Activated T-helper 2 cell treated with anti-CD3 and anti-CD28 coated beads, Interferon-gamma antibody, Interleukin-2, Interleukin-4, amounts not matched to agents 10 μg/mL and 5 μg/mL and 100 μg/mL, durations not matched to agents 14 hours and 24 hours and 36 hours (primary cell): ENCODE data around the gene FARP1. TPM values are rescaled to one million over a fixed set of nuclear protein-coding genes. Genes with fewer than 3 reads are reported as not detected.

Experiments used
- DNase-seq: peaks from one replicate; pipeline ENCODE4 v3.0.0; 2021; ENCODE audit warnings: low spot score
- H3K27ac Mint-ChIP-seq: one replicate; pipeline ENCODE4 v1.8.0; 2021; ENCODE audit warnings: mixed read lengths
- H3K27me3 Mint-ChIP-seq: one replicate; pipeline ENCODE4 v1.8.0; 2021; ENCODE audit warnings: low read depth, mixed read lengths
- H3K36me3 Mint-ChIP-seq: one replicate; pipeline ENCODE4 v1.8.0; 2021; ENCODE audit warnings: low read depth, mixed read lengths
- H3K4me1 Mint-ChIP-seq: one replicate; pipeline ENCODE4 v1.8.0; 2021; ENCODE audit warnings: low read depth, mixed read lengths
- H3K4me3 Mint-ChIP-seq: one replicate; pipeline ENCODE4 v1.8.0; 2021; ENCODE audit warnings: low read depth, mild to moderate bottlenecking, moderate library complexity, mixed read lengths
- H3K9me3 Mint-ChIP-seq: one replicate; pipeline ENCODE4 v1.8.0; 2021; ENCODE audit warnings: mixed read lengths
- intact Hi-C: fragments of 100-400 bp; cut with micrococcal nuclease; formaldehyde crosslinking; loops from one replicate; pipeline ENCODE4 v1.15.1; 2023
- total RNA-seq: library from RNA; stranded (reverse); gene quantifications from 2 replicates; pipeline ENCODE4 v1.2.3, GENCODE V29; 2022

Gene FARP1
- total RNA-seq, 1 donor from 2014 or later, result 0.89 TPM

DNA sequence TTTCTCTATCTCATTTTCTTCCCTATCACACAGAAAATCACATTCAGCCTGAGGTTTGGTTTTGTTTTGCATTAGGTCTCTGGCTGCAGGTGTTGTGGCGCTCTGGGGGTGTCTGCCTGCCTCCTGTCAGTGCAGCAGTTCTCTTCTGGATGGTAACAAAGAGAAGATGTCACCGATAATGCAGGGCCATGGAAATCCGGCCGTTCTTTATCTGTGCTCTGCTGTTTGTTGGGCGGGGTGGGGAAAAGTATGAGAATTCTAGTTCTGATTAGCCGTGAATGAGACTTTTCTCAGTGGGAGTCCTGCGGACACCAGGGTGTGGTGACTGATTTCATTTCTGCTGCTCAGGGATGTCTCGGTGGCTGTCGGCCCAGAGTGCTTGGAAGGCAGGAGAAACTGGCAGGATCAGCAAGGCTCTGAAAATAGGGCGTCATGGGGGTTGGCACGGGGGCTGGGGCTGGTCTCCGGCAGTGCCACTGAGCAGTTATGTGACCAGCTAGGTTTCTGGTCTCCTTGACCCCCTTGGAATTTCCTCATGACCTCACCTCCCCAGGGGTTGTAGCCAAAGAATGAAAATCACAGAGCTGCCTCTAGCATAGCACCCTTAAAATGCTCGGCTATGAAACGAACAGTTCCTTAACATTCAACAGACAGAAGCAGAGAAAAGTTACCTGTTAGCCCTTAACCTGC lies 29.2 kb downstream of the FARP1 start:
- no peaks in the 10 kb centered on the region for H3K9me3 Mint-ChIP-seq
- intact Hi-C loops, result no loop called here
- H3K36me3 Mint-ChIP-seq, result no peaks in the 10 kb centered on the region
- H3K27ac Mint-ChIP-seq, result no peak overlapping the region
- H3K4me3 Mint-ChIP-seq, result no peak overlapping the region
- H3K27me3 Mint-ChIP-seq, result no peaks in the 10 kb centered on the region
- DNase-seq, result no peak
- H3K4me1 Mint-ChIP-seq, result no peaks in the 10 kb centered on the region

DNA sequence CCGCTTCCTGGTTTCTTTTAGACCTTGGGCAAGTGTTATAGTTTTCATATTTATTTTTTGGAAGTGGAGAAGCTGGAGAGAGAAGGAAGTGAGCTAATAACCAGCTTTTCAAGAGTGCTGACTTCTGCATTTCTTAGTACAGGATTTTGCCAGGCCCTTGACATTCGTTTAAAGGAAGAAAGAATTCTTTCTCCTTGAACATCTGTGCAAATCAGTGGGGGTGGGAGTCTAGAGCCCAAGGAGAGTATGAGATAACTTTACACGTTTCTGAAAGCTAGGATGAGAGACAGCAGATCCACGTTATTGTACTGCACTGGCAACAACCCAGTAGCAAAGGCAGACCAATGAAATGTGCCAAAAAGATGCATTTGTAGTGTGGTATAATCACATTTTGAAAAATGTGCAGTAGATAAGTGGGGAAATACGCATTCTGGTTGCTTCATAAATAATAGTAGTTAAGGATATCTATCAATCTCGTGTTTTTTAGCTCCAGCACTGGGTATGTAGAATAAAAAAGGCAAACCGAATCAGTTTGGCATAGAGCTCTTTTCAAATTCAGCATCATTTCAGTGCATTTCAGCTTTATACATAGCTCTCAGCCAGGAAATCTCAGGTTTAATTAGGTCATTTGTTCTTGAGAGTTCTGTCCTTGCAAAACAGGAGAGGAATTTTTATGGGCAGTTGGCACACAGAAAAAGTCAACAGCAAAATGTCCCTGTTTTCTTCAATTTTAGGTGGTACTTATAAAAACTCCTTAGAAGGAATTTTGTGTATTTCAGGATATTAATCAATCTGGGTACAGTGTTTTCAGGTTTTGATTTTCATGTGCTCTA lies 29.9 kb downstream of the FARP1 start:
- H3K27ac Mint-ChIP-seq, result no peak overlapping the region
- H3K9me3 Mint-ChIP-seq, result no peaks in the 10 kb centered on the region
- H3K4me3 Mint-ChIP-seq, result no peak overlapping the region
- no peaks in the 10 kb centered on the region for H3K27me3 Mint-ChIP-seq
- no peaks in the 10 kb centered on the region for H3K4me1 Mint-ChIP-seq
- no peak for DNase-seq
- intact Hi-C loops, result no loop called here
- no peaks in the 10 kb centered on the region for H3K36me3 Mint-ChIP-seq

- no peaks in the 10 kb centered on the region for H3K4me1 Mint-ChIP-seq
- H3K4me3 Mint-ChIP-seq, result no peak overlapping the region
- no peaks in the 10 kb centered on the region for H3K27me3 Mint-ChIP-seq
- no peak overlapping the region for H3K27ac Mint-ChIP-seq
- intact Hi-C loops, result no loop called here
- DNase-seq, result no peak
- H3K9me3 Mint-ChIP-seq, result no peaks in the 10 kb centered on the region
- H3K36me3 Mint-ChIP-seq, result no peaks in the 10 kb centered on the region
Observed at GRCh38 chr13:98173431-98174152, 30.7 kb downstream of the FARP1 start.

DNA sequence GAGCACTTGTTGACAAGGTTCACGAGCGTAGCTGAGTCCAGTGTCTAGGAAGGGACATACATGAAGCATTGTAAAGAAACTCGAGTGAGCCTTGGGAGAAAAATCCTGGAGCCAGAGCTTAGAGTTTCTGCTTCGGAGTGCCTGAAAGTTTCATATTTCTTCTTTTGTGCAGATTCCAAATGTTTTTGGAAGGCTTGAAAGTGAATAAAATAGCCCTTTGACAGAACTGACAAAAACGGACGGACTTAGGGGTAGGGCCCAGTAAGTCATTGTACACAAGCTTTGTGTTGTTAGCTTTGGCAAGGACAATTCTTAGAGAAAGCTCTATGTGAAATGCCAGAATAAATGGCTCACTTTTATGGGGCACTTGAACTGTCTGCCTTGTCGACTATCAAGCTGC lies 31.4 kb downstream of the FARP1 start:
- Mint-ChIP-seq H3K9me3 (no peaks in the 10 kb centered on the region), H3K4me1 (no peaks in the 10 kb centered on the region), H3K27ac (no peak overlapping the region), H3K27me3 (no peaks in the 10 kb centered on the region), H3K4me3 (no peak overlapping the region), H3K36me3 (no peaks in the 10 kb centered on the region)
- intact Hi-C loops, result no loop called here
- DNase-seq, result no peak

DNA sequence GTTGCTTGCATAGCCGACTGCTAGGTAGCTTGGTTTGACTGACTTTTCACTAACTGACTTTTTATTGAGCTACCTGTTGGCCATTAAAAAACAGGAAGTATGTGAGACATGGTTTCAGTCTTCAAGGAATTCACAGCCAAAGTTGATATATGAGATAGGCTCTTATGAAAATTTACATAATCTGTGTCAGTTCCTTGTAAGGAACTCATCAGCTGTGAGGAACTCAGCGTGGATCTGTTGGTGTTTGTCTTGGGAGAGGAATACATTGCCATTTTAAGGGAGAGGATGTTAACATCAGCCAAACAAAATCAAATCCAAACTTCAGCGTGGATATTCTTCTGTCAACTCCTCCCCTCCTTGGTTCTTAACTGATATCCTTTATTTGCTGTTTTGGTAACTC lies 32.1 kb downstream of the FARP1 start:
- no peak overlapping the region for H3K4me3 Mint-ChIP-seq
- no peak for DNase-seq
- H3K36me3 Mint-ChIP-seq, result no peaks in the 10 kb centered on the region
- intact Hi-C loops, result no loop called here
- no peak overlapping the region for H3K27ac Mint-ChIP-seq
- H3K9me3 Mint-ChIP-seq, result no peaks in the 10 kb centered on the region
- H3K4me1 Mint-ChIP-seq, result no peaks in the 10 kb centered on the region
- H3K27me3 Mint-ChIP-seq, result no peaks in the 10 kb centered on the region

DNA sequence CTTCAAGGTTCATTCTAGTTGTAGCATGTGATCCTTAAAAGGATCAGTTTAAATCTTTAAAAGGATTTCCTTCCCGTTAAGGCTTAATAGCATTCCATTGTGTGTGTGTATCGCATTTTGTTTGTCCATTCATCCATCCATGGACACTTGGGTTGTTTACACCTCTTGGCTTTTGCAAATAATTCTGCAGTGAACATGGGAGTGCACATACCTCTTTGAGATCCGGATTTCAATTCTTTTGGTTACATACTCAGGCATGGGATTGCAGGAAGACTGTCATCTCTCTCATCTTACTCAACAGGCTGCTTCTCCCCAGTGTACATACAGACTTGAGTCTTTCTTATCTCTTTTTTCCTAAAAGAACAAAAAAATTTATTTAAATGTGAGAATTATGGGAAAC lies 32.9 kb downstream of the FARP1 start:
- H3K4me3 Mint-ChIP-seq, result no peak overlapping the region

GRCh38 chr13:98176777-98177608 lies 34.1 kb downstream of the FARP1 start, which contains the start of gene RNF113B:
Gene RNF113B (minus strand): TSS chr13:98177269. CDS start chr13:98177236, 33 bp downstream.
- Mint-ChIP-seq H3K27ac (no peak within 1 kb of the TSS), H3K4me1 (no peaks in the 10 kb centered on the region), H3K27me3 (no peaks in the 10 kb centered on the region), H3K36me3 (no peaks in the 10 kb centered on the region), H3K9me3 (no peaks in the 10 kb centered on the region), H3K4me3 (no peak within 1 kb of the TSS)
- DNase-seq, result no peak
- intact Hi-C loops, result no loop called here

More for the DNA sequence above, 32.9 kb downstream of the FARP1 start:
- Mint-ChIP-seq H3K27ac (no peak overlapping the region), H3K27me3 (no peaks in the 10 kb centered on the region), H3K36me3 (no peaks in the 10 kb centered on the region), H3K9me3 (no peaks in the 10 kb centered on the region), H3K4me1 (no peaks in the 10 kb centered on the region)
- intact Hi-C loops, result no loop called here
- no peak for DNase-seq

DNA sequence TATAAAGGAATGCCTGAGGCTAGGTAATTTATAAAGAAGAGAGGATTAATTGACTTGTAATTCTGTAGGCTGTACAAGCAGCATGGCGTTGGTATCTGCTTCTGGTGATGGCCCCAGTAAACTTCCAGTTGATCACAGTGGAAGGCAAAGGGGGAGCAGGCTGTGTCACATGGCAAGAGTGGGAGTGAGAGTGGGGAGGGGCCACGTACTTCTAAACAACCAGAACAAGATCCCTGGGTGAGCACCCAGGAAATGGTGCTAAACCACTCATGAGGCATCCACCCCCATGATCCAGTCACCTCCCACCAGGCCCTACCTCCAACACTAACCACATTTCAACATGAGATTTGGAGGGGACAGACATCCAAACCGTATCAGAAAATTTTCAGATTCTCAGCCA lies 37.2 kb downstream of the FARP1 start:
- H3K9me3 Mint-ChIP-seq, result no peaks in the 10 kb centered on the region
- H3K36me3 Mint-ChIP-seq, result no peaks in the 10 kb centered on the region
- no peaks in the 10 kb centered on the region for H3K27me3 Mint-ChIP-seq
- intact Hi-C loops, result no loop called here
- H3K27ac Mint-ChIP-seq, result no peak overlapping the region
- no peak overlapping the region for H3K4me3 Mint-ChIP-seq
- DNase-seq, result no peak
- no peaks in the 10 kb centered on the region for H3K4me1 Mint-ChIP-seq

DNA sequence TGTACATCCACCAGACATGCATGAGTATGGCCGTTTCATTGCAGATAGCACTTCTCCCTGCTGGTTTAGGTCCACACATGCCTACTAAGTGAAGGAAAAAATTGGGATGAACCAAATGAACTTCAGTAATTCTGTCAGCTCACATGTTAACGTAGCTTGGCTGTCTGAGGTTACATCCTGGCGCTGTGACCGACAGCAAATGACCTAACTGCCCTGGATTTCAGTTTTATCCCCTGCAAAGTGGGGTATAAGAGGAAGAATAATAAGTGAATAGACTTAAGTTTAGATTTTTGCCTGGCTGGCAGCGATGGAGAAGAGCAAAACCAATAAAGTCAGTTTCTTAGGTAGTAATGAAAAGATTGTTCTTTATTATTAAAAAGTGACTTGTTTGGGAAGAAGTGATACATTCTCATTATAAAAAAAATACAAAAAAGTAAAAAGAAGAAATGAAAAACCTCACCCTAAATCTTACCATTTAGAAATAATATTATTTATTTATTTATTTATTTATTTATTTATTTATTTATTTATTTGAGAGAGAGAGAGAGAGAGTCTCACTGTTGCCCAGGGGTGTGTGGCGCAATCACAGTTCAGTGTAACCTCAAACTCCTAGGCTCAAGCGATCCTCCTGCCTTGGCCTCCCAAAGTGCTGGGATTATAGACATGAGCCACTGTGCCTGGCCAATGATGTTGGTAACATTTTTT lies 38.4 kb downstream of the FARP1 start:
- no peaks in the 10 kb centered on the region for H3K9me3 Mint-ChIP-seq
- no peaks in the 10 kb centered on the region for H3K36me3 Mint-ChIP-seq
- intact Hi-C loops, result no loop called here
- no peak overlapping the region for H3K4me3 Mint-ChIP-seq
- DNase-seq, result no peak
- H3K27me3 Mint-ChIP-seq, result no peaks in the 10 kb centered on the region
- no peaks in the 10 kb centered on the region for H3K4me1 Mint-ChIP-seq
- no peak overlapping the region for H3K27ac Mint-ChIP-seq

- no peak overlapping the region for H3K4me3 Mint-ChIP-seq
- DNase-seq, result no peak
- no peaks in the 10 kb centered on the region for H3K9me3 Mint-ChIP-seq
- no peaks in the 10 kb centered on the region for H3K36me3 Mint-ChIP-seq
- H3K27me3 Mint-ChIP-seq, result no peaks in the 10 kb centered on the region
- no peaks in the 10 kb centered on the region for H3K4me1 Mint-ChIP-seq
- intact Hi-C loops, result no loop called here
- H3K27ac Mint-ChIP-seq, result no peak overlapping the region
Observed at GRCh38 chr13:98182153-98182552, 39.3 kb downstream of the FARP1 start.

GRCh38 chr13:98182589-98182988 lies 39.7 kb downstream of the FARP1 start:
- Mint-ChIP-seq H3K27ac (no peak overlapping the region), H3K27me3 (no peaks in the 10 kb centered on the region), H3K4me3 (no peak overlapping the region), H3K9me3 (no peaks in the 10 kb centered on the region), H3K4me1 (no peaks in the 10 kb centered on the region), H3K36me3 (no peaks in the 10 kb centered on the region)
- intact Hi-C loops, result no loop called here
- DNase-seq, result no peak

DNA sequence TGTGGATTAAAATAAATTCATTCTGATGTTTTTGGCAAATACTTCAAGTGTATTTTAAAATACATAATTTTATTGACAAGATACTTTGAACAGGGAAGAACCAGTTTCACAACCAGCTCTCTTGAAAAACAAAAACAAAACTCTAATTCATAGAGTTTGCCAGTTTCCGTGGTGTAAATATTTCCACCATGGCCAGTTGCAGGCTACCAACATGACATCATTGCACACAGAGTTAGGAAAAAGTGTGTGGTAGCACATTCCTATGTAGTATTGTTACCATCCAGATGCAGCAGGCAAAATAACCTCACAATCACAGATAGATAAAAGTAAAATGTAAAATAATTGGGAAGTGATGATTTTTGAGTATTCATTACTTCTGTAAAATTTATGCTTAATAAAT lies 41.9 kb downstream of the FARP1 start:
- intact Hi-C loops, result no loop called here
- Mint-ChIP-seq H3K4me3 (no peak overlapping the region), H3K27me3 (no peaks in the 10 kb centered on the region), H3K9me3 (no peaks in the 10 kb centered on the region), H3K4me1 (no peaks in the 10 kb centered on the region), H3K27ac (no peak overlapping the region), H3K36me3 (no peaks in the 10 kb centered on the region)
- no peak for DNase-seq
